ENCODE data around the gene GSTO2. TPM values are rescaled to one million over a fixed set of nuclear protein-coding genes. Genes with fewer than 3 reads are reported as not detected.

The GSTO2 gene
- total RNA-seq, 4 donors from 2014 or later = 0.12 to 1.4 (median 0.54) TPM

DNA sequence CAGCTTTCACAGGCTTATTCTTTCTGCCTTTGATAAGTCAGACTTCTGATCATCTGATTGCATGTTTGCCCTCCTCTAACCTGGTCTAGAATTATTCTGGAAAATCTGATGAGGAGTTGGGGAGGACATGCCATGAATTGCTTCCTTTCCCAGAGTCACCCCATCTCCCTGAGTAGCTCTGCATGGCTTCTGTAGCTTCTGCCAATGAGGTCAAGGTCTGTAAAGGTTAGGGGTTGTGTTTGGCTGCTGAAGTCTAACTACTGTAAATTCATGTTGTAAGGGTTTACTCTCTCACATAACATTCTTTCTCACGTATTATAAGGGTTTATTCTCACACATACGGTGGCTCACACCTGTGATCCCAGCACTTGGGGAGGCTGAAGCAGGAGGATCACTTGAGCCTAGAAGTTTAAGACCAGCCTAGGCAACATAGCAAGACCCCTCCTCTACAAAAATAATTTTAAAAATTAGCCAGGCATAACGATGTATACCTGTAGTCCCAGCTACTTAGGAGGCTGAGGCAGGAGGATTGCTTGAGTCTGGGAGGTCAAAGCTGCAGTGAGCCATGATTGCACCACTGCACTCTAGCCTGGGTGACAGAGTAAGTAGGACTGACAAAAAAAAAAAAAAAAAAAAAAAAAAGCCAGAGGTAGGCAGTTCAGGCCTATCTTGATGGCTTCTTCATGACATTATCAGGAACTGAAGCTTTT, 10.7 kb downstream of the GSTO2 start:
- DNase-seq (ENCODE audit: low spot score) (no peak), ATAC-seq (ENCODE audit: low FRiP score) (no peak)
- TF ChIP-seq, protein P1, sequence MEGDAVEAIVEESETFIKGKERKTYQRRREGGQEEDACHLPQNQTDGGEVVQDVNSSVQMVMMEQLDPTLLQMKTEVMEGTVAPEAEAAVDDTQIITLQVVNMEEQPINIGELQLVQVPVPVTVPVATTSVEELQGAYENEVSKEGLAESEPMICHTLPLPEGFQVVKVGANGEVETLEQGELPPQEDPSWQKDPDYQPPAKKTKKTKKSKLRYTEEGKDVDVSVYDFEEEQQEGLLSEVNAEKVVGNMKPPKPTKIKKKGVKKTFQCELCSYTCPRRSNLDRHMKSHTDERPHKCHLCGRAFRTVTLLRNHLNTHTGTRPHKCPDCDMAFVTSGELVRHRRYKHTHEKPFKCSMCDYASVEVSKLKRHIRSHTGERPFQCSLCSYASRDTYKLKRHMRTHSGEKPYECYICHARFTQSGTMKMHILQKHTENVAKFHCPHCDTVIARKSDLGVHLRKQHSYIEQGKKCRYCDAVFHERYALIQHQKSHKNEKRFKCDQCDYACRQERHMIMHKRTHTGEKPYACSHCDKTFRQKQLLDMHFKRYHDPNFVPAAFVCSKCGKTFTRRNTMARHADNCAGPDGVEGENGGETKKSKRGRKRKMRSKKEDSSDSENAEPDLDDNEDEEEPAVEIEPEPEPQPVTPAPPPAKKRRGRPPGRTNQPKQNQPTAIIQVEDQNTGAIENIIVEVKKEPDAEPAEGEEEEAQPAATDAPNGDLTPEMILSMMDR (IDR thresholded peaks at IDR 0.05) = no peak

DNA sequence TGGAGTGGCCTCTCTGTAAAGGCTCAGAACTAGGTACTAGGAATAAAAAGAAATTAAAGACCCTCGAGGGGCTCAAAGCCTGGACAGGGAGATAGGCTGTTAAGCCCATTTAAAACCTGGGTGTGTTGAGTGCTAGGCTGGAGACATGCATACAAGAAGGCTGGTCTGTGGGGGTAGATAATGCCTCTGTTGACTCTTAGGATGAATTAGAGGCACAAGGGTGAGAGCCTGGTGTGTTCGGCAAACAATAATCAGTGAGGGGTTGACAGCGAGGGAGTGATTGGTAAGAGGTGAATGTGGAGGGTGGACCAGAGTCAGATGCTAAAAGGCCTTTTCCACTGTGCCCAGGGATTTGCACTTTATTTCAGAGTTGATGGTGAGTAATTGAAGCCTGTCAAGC, 12.7 kb downstream of the GSTO2 start:
- ATAC-seq (ENCODE audit: low FRiP score) (no peak), DNase-seq (ENCODE audit: low spot score) (no peak)
- TF ChIP-seq, protein P1 (IDR thresholded peaks at IDR 0.05) = no peak

DNA sequence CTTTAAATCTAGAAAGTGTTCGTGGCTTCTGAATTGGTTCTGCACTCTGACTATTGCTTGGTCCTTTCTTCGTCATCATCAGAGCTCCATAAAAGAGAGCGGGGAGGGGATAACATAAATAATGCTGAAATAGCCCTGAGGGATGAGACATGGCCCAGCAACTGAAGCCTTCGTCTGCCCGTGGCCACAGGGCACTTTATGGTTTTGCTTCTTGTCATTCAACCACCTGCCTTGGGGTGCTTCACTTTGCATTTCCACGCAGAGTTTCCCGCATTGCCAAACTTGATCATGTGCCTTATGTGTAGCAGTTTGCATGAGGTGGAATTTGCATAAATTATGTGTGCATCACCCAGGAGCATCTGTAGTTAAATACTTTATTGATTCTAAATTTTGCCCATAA, 15.9 kb downstream of the GSTO2 start:
- TF ChIP-seq, protein P1 (IDR thresholded peaks at IDR 0.05) = no peak
- ATAC-seq (ENCODE audit: low FRiP score) (no peak), DNase-seq (ENCODE audit: low spot score) (no peak)

DNA sequence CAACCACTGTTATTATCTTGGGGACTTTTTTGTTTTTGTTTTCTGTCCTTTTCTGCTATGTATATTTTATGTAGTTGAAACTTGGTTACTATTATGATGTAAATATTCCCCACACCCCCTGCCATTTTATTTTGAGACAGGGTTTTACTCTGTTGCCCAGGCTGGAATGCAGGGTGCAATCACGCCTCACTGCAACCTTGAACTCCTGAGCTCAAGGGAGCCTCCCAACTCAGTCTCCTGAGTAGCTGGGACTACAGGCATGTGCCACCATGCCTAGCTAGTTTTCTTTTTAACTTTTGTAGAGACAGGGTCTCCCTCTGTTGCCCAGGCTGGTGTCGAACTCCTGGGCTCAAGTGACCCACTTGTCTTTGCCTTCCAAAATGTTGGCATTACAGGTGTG, 18.0 kb downstream of the GSTO2 start:
- ATAC-seq (ENCODE audit: low FRiP score) (no peak), DNase-seq (ENCODE audit: low spot score) (no peak)
- TF ChIP-seq, protein P1 (IDR thresholded peaks at IDR 0.05) = no peak

DNA sequence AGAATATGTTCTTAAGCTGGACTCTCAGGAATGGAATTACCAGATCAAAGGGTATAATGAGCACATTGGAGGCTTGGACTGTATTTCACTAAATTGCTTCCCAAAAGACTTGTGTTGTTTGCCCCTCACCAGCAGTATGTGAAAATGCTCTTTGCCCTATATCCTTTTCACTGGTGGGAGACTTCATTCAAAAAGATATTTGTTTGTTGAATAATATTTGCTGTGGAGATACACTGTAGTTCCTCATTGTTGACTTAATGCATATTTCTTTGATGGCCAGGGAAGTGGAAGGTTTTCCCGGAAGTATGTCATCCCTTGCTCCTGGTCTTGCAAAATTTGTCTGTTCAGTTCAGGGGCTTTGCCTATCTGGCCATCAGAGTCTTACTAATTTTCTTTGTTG, 19.4 kb downstream of the GSTO2 start:
- TF ChIP-seq, protein P1 (IDR thresholded peaks at IDR 0.05) = no peak
- DNase-seq (ENCODE audit: low spot score) (no peak), ATAC-seq (ENCODE audit: low FRiP score) (no peak)

DNA sequence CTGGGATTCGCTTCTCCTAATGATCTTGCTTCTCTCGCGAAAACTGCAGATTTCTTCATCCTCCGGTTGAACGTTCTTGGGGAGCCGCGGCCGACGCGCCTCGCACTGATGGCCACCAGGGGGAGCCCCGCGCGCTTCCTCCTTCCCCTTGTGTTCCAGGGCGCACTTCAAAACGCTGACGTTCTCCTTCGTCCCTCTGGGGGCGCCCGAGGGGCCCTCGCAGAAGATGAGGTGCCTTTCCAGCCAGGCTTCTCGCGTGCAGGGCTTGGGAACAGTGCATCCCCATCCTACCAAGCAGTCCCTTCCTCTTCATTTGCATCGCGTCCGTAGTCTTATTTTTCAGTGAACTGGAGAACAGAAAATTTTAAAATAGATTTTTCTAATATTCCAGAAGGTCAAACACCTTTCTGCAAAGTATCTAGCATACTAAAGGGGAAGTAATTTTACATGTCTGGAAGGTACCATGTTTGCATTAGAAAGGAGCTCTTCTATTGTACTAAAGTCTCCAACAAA, 22.5 kb downstream of the GSTO2 start:
- peak; percentile 95 for ATAC-seq (ENCODE audit: low FRiP score)
- TF ChIP-seq, protein P1 (IDR thresholded peaks at IDR 0.05) = peak in 2 of 3 donors; percentile 98 to 99
- peak; percentile 88 for DNase-seq (ENCODE audit: low spot score)

DNA sequence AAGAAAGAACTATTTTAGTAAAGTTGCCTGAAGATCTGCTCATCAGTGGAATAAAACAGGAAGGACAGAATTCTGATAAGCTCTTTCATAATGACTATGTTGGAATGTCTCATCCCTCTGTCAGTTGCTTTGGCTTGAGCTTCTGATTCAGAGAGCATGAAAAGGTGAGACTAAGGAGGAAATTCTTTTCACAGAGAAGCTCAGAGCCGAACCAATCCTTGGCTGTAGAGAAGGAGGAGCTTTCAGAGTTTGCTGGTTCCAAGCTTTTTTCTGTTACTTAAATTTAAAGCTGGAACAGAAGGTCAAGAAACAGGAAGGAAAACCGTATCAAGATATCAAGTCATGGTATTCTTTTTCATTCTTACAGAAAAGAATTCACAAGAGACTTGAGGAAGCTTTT, 24.0 kb downstream of the GSTO2 start:
- ATAC-seq (ENCODE audit: low FRiP score) (peak; percentile 65), DNase-seq (ENCODE audit: low spot score) (no peak)
- TF ChIP-seq, protein P1 (IDR thresholded peaks at IDR 0.05) = no peak

Data from omental fat pad (tissue), 4 donors.